ENCODE measurements around the gene MORN4.

Gene MORN4

DNA sequence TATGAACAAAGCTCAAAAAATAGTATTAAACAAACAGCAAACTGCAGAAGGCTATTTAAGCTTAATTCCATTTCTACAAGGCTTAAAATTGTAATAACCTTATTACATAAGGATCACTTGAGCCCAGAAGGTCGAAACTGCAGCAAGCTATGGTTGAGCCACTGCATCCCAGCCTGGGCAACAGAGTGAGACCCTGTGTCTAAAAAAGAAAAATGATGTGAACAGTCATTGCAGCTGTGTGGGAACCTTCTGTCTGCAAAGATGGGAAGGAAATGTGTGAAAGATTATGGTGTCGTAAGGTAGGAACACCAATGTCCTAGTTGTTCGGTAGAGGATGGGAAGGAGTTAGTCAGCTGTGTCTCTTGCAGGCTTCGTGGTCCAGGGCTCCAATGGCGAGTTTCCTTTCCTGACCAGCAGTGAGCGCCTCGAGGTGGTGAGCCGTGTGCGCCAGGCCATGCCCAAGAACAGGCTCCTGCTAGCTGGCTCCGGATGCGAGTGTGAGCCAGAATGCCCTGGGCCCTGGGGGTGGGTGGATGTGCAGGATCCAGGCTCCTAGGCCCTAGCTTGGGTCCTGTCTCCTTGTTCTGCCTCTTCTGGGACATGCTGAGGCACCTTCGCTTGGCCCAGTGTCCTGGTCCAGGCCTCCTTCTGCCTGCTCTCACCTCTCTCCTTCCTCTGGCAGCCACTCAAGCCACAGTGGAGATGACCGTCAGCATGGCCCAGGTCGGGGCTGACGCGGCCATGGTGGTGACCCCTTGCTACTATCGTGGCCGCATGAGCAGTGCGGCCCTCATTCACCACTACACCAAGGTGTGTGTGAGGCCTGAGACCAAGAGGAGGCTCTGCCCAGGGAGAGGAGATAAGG lies 34.7 kb downstream of the MORN4 start:
- TF ChIP-seq, protein P1, sequence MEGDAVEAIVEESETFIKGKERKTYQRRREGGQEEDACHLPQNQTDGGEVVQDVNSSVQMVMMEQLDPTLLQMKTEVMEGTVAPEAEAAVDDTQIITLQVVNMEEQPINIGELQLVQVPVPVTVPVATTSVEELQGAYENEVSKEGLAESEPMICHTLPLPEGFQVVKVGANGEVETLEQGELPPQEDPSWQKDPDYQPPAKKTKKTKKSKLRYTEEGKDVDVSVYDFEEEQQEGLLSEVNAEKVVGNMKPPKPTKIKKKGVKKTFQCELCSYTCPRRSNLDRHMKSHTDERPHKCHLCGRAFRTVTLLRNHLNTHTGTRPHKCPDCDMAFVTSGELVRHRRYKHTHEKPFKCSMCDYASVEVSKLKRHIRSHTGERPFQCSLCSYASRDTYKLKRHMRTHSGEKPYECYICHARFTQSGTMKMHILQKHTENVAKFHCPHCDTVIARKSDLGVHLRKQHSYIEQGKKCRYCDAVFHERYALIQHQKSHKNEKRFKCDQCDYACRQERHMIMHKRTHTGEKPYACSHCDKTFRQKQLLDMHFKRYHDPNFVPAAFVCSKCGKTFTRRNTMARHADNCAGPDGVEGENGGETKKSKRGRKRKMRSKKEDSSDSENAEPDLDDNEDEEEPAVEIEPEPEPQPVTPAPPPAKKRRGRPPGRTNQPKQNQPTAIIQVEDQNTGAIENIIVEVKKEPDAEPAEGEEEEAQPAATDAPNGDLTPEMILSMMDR (IDR thresholded peaks at IDR 0.05) = no peak

GRCh38 chr10:97597778-97598177 lies 35.5 kb downstream of the MORN4 start:
- TF ChIP-seq, protein P1 (IDR thresholded peaks at IDR 0.05) = no peak

DNA sequence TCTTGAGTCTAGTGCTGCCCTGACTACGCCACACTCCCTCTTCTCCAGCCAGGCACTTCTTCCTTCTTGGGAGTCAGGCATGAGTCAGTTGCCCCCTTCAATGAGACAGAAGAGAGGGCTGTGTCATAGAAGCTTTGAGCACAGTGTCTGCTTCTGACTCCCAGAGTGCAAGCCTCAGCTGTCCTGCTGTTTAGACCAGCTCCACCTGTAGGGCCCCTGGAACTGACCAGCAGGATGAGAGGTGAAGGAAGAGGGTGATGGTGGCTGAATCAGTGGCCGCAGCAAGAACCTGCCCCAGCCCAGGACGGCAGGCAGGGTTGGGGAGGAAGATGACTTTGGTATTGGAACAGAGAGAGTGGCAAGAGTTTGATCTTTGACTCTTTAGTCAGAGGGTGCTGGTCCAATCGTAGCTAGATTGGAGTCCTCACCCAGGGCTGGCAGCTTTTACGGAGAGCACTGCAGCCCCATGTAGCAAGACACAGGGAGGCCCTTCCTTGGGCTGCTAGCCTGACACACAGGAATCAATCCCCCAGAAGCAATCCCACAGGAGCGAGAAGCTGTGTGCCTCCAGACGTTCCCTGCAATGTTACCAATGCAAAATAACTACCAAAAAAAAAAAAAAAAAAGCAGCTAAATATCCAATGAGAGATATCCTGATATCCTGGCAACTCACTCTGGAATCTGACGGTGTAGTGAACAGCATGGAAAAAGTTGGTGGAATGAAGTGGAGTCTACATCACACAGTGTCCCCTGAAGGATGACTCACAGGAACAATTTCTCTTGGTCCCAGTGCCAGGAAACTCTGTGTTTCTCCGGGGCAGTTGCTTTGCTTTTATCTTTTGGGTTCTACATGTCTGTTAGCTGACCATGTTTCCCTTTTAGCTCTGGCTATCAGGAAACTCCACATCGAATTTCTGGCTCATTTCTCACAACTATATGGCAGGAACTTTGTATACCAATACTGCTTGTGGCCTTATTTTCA lies 36.9 kb downstream of the MORN4 start:
- TF ChIP-seq, protein P1 (IDR thresholded peaks at IDR 0.05) = no peak

DNA sequence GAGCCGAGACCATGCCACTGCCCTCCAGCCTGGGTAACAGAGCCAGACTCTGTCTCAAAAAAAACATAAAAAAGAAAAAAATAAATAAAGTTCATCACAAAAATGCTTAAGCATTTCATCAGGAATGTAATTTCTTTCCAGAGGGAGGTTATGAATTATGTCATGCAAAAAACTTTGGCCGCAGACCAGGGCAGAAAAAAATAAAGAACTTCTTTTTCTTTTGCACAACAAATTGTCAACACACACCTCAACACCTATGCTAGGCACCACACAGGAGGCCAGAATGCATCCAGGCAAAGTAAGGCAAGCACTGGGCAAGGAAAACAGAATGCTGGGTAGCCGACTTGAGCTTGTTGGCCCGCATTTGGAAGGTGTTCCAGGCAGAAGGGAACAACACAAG lies 39.9 kb downstream of the MORN4 start:
- TF ChIP-seq, protein P1 (IDR thresholded peaks at IDR 0.05) = no peak

DNA sequence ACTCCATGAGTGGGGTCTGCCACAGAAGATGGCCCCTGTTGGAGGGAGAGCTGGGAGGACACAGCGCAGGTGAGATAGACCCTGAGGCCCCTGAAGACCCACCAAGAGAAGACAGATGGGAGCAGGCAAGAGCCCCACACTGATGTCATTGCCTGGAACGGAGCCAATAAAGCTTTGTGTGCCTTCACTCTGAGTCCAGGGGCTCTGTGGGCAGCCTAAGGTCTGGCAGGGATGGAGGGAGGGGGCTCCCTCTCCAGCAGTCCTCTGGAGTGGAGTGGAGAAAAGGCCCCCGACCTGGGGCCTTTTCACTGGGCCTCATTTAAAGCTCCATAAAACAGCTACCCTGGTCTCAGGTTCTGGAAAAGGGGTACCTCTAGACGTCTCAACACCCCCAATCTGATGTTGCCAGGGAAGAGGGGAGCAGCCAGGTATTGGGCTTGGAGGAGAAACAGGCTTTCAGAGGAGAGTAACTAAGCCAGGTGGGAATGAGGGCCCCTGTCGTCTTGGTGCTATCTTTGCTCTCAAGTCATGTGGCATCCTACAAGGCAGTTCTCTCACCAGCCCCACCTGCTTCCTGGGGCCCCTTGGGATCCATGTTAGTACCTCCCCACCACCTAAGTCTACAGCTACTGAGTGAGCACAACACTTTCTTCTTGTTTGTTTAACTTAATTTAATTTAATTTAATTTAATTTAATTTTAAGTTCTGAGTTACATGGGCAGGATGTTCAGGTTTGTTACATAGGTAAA lies 42.4 kb downstream of the MORN4 start:
- TF ChIP-seq, protein P1 (IDR thresholded peaks at IDR 0.05) = no peak

DNA sequence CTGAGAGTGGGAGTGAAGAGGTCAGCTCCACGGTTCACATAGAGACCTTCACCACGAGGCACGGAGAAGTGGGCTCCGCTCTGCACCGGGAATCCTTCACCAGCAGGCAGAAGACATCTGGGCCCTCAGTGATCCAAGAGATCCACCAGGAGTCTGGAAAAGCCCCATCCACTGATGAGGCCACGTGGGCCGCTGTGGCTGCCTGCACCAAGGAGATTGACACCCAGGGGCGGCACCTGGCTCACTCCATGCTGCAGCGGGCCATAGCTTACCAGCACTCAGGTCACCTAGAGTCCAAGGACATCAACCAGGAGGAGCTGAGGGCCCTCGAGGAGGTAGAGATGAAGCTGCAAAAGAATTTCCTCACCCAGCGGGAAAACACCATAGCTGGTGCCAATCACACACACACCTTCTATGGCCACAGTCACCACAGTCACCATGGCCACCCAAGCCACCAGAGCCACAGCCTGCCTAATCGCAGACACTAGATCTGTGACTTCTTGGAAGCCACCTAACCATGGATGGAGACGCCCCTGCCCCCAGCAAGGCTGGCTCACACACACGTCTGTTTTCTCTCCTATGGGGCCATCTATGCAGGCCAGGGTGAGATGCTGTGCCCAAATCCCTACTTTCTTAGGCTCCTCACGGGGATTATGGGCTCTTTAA lies 43.1 kb downstream of the MORN4 start:
- TF ChIP-seq, protein P1 (IDR thresholded peaks at IDR 0.05) = no peak

Data from LNCAP (cell line).